ENCODE results near the gene SPATC1L. TPM values are rescaled to one million over a fixed set of nuclear protein-coding genes. Genes with fewer than 3 reads are reported as not detected.
"Not testable (repeated sequence)": the region's sequence is repeated elsewhere in the genome, so short reads cannot be mapped to it uniquely, and the experiment has no call there.

SPATC1L gene
- total RNA-seq, 1 donor from 2014 or later = 1.1 TPM

DNA sequence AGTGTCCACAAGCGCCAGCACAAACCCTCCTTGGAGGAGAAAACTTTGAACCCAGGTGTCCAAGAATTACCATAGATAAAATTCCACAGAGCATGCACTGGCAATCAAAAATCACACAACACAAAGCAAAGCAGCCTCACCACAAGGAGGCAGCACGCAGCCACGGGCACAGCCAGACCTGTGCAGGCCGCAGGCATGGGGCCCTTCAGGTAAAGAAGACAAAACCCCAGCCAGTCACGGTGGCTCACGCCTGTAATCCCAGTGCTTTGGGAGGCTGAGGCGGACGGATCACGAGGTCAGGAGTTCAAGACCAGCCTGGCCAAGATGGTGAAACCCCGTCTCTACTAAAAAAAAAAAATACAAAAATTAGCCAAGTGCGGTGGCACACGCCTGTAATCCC lies 36.8 kb downstream of the SPATC1L start:
- not testable (repeated sequence) for H3K27me3 ChIP-seq (ENCODE audit: control insufficient read depth, insufficient read depth, low read length); H3K4me3 ChIP-seq (ENCODE audit: low read depth, low read length); FAIRE-seq; H3K36me3 ChIP-seq (ENCODE audit: control insufficient read depth, insufficient read depth, low read length)
- TF ChIP-seq, protein P1, sequence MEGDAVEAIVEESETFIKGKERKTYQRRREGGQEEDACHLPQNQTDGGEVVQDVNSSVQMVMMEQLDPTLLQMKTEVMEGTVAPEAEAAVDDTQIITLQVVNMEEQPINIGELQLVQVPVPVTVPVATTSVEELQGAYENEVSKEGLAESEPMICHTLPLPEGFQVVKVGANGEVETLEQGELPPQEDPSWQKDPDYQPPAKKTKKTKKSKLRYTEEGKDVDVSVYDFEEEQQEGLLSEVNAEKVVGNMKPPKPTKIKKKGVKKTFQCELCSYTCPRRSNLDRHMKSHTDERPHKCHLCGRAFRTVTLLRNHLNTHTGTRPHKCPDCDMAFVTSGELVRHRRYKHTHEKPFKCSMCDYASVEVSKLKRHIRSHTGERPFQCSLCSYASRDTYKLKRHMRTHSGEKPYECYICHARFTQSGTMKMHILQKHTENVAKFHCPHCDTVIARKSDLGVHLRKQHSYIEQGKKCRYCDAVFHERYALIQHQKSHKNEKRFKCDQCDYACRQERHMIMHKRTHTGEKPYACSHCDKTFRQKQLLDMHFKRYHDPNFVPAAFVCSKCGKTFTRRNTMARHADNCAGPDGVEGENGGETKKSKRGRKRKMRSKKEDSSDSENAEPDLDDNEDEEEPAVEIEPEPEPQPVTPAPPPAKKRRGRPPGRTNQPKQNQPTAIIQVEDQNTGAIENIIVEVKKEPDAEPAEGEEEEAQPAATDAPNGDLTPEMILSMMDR (IDR thresholded peaks at IDR 0.05; ENCODE audit: insufficient read depth, low read length, severe bottlenecking) = peak; percentile 70
- DNase-seq (ENCODE audit: low read depth) = peak; percentile 33

DNA sequence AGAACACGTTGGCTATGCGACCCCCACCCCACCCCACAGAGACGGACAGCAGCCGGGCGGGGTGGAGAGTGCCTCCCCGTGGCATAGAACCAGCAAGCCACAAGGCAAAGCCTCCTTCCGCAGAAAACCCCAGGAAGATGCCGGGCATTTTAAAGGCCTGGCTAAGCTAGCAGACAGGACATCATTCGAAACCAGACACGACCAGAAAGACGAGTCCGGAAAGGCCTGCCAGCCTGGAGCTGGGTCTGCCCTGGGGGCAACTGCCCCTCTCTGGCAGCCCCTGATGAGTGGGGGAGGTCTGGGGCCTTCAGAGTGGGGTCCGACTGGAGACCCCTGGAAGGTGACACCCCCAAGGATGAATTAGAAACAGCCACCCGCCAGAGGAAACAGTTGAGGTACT lies 37.4 kb downstream of the SPATC1L start:
- Histone ChIP-seq H3K4me3 (ENCODE audit: low read depth, low read length) (no peak overlapping the region), H3K27me3 (ENCODE audit: control insufficient read depth, insufficient read depth, low read length) (no peaks in the 10 kb centered on the region), H3K36me3 (ENCODE audit: control insufficient read depth, insufficient read depth, low read length) (no peaks in the 10 kb centered on the region)
- FAIRE-seq (no peak), DNase-seq (ENCODE audit: low read depth) (no peak)
- TF ChIP-seq, protein P1 (IDR thresholded peaks at IDR 0.05; ENCODE audit: insufficient read depth, low read length, severe bottlenecking) = no peak

DNA sequence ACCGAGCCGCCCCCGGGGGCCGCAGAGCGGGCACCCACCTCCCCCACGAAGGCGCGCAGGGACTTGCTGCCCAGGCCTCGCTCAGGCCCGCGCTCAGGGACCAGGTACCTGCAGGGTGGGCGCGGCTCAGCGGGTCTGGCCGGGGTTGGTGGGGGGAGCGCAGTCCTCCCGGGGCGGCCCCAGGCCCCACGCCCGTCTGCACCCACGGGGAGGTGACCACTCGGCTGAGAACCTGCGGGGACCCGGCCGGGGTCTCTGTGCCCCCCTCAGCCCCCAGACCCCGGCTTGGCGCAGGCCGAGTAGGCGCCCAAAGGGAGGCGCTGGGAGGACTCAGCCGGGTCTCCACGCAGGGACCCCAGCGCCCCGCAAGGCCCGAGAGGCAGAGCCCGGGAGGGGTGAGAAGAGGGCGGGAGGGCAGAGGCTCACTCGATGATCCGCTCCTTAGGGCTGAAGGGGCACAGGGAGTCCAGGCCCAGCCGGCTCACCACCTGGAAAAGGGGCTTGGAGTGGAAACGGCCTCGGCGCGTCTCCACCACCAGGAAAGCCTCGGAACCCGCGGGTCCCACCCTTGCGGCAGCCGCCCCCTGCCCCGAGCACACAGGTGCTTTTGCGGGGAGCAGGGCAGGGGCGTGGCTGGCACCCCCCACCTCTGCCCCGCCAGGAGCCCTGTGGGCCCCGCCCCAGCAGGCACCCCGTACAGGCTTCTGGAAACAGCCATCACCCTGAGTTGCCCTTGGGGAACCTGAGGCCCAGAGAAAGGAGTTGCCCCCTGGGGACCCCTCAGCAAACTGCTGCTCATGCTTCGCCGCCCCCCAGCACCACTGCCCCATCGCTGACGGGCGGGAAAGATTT lies 38.2 kb downstream of the SPATC1L start:
- H3K4me3 ChIP-seq (ENCODE audit: low read depth, low read length) = no peak overlapping the region
- TF ChIP-seq, protein P1 (IDR thresholded peaks at IDR 0.05; ENCODE audit: insufficient read depth, low read length, severe bottlenecking) = no peak
- H3K27me3 ChIP-seq (ENCODE audit: control insufficient read depth, insufficient read depth, low read length) = no peaks in the 10 kb centered on the region
- DNase-seq (ENCODE audit: low read depth) = no peak
- no peak for FAIRE-seq
- H3K36me3 ChIP-seq (ENCODE audit: control insufficient read depth, insufficient read depth, low read length) = no peaks in the 10 kb centered on the region

DNA sequence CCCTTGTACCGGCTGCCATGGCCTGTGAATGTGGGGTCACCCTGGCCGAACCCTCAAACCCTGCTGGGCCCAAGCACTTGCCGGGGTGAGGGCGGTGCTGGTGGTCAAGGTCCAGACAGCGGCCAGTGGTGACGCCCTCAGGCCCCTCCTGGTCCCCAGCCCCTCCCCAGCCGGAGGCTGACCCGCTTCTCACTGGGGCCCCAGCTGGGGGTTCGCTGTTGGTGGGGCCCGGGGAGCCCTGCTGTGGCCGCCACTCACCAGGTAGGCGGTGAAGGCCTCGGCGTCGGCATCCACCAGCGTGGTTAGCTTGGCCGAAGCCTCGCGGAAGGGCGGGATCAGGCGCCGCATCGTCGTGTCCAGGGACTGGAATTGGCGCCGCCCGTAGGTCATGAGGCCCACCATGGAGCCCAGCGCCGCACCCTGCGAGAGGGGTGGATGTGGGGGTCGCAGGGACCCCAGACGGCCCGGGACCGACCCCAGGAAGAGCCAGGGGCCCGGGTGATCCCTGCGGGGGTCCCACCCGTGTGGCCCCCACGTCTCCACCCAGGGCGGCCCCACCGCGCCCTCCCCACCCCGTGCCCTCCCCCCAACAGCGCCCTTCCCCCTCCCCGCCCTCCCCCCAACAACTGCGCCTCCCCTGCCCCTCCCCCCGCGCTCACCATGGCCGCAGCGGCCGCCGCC lies 39.0 kb downstream of the SPATC1L start:
- no peak for DNase-seq (ENCODE audit: low read depth)
- no peak for FAIRE-seq
- Histone ChIP-seq H3K27me3 (ENCODE audit: control insufficient read depth, insufficient read depth, low read length) (no peaks in the 10 kb centered on the region), H3K36me3 (ENCODE audit: control insufficient read depth, insufficient read depth, low read length) (no peaks in the 10 kb centered on the region), H3K4me3 (ENCODE audit: low read depth, low read length) (no peak overlapping the region)
- TF ChIP-seq, protein P1 (IDR thresholded peaks at IDR 0.05; ENCODE audit: insufficient read depth, low read length, severe bottlenecking) = no peak

DNA sequence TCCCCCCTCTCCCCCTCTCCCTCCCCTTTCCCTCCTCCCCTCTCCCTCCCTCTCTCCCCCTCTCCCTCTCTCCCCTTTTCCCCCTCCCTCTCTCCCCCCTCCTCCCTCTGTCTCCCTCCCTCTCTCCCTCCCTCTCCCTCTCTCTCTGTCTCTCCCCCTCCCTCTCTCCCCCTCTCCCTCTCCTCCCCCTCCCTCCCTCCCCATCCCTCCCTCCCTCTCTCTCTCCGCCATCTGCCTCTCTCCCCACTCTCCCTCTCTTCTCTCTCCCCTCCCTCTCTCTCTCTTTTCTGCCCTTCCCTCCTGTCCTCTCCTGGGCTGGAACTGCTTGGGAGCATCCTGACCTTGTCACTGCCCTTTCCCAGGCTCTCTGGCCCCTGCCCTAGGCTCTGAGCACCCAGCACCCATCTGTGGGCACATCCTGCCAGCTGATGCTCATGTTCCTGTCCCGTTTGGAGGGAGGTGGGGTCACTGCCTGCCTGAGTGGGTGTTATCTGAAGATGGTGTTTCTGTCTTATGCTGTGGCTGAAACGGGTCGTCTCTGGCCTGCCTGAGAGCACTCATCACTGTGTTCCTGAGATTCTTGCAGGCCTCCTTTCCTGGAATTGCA lies 39.7 kb downstream of the SPATC1L start:
- Histone ChIP-seq H3K27me3 (ENCODE audit: control insufficient read depth, insufficient read depth, low read length) (peaks cover 2% of the 10 kb centered on the region), H3K4me3 (ENCODE audit: low read depth, low read length) (no peak overlapping the region), H3K36me3 (ENCODE audit: control insufficient read depth, insufficient read depth, low read length) (no peaks in the 10 kb centered on the region)
- FAIRE-seq (no peak), DNase-seq (ENCODE audit: low read depth) (no peak)
- TF ChIP-seq, protein P1 (IDR thresholded peaks at IDR 0.05; ENCODE audit: insufficient read depth, low read length, severe bottlenecking) = no peak

Measured in bronchial epithelial cell (primary cell).